Endothelial cell of umbilical vein (primary cell): ENCODE data around the gene CALD1. TPM values are rescaled to one million over a fixed set of nuclear protein-coding genes. Genes with fewer than 3 reads are reported as not detected.

Experiments
- BruUV-seq: library from RNA; stranded (reverse); fragments of 400-500 nt; replicated peaks from 2 replicates; lab custom pipeline; 2021; lab: Mats Ljungman, UMichigan
- CTCF ChIA-PET: fragments of 300-600, 350-600 bp; sonication (Branson Sonifier 250); formaldehyde crosslinking; loops from one replicate; lab custom pipeline; 2021; ENCODE audit warnings: antibody characterized with exemption, inconsistent platforms; lab: Charles Lee
- POLR2A ChIA-PET: fragments of 300-600, 350-600 bp; sonication (Branson Sonifier 250); formaldehyde crosslinking; loops from one replicate; lab custom pipeline; 2021; ENCODE audit warnings: antibody characterized with exemption, inconsistent platforms; lab: Charles Lee
- DNase-seq: peaks from one replicate; pipeline ENCODE4 v3.0.0-alpha.2; 2011; ENCODE audit warnings: low read depth, low spot score
- FAIRE-seq: peaks from 2 replicates; lab custom pipeline; 2011; peaks lifted over from hg19 to GRCh38; lab: Jason Lieb, UNC
- H2AFZ ChIP-seq: 2 replicates; pipeline ENCODE4 v1.6.0; 2012; ENCODE audit warnings: low read depth, low read length, control low read depth, inconsistent platforms
- H3K27ac ChIP-seq: 2 replicates; pipeline ENCODE4 v1.5.1; 2011; ENCODE audit warnings: low read depth, mild to moderate bottlenecking, control low read depth, low read length, moderate library complexity; ENCODE audit not compliant: insufficient read depth
- H3K27me3 ChIP-seq, 2 experiments: 2 replicates each; pipeline versions ENCODE4 v1.6.0 to v1.6.1; 2011; ENCODE audit warnings: low read length in 2 of 2, mixed read lengths in 1 of 2; ENCODE audit not compliant: control insufficient read depth in 2 of 2, insufficient read depth in 2 of 2
- H3K36me3 ChIP-seq, 2 experiments: 2 replicates in 1 of 2; 3 replicates in 1 of 2; pipeline ENCODE4 v1.5.1; 2011; ENCODE audit warnings: low read length in 2 of 2, mild to moderate bottlenecking in 1 of 2, moderate library complexity in 1 of 2; ENCODE audit not compliant: control insufficient read depth in 2 of 2, insufficient read depth in 2 of 2; ENCODE audit errors: extremely low read depth in 1 of 2
- H3K4me1 ChIP-seq: 3 replicates; pipeline ENCODE4 v1.5.1; 2011; ENCODE audit warnings: mild to moderate bottlenecking, low read length; ENCODE audit not compliant: control insufficient read depth, insufficient read depth; ENCODE audit errors: extremely low read depth
- H3K4me2 ChIP-seq: 2 replicates; pipeline ENCODE4 v1.6.1; 2011; ENCODE audit warnings: low read length, control low read depth, mixed read lengths; ENCODE audit not compliant: insufficient read depth
- H3K4me3 ChIP-seq, 3 experiments: fragments of 200-600 bp in 1 of 3; sonication (generic), shearing (Covaris generic) in 1 of 3; replicated peaks in 1 of 3; 2 replicates each; pipeline ENCODE4 v1.5.1; 2011 to 2016; ENCODE audit warnings: control low read depth in 3 of 3, low read length in 3 of 3, mild to moderate bottlenecking in 2 of 3, inconsistent platforms in 1 of 3, low read depth in 1 of 3, moderate library complexity in 1 of 3; ENCODE audit not compliant: insufficient read depth in 1 of 3
- H3K79me2 ChIP-seq: 2 replicates; pipeline ENCODE4 v1.6.0; 2012; ENCODE audit warnings: low read length, inconsistent platforms; ENCODE audit not compliant: control insufficient read depth, insufficient read depth
- H3K9ac ChIP-seq: replicated peaks from 2 replicates; pipeline ENCODE3; 2011; ENCODE audit warnings: low read length, control low read depth; ENCODE audit not compliant: insufficient read depth; ENCODE audit errors: extremely low read depth
- H3K9me1 ChIP-seq: replicated peaks from 3 replicates; pipeline ENCODE4 v1.6.0; 2011; ENCODE audit warnings: mild to moderate bottlenecking, low read length; ENCODE audit not compliant: control insufficient read depth, insufficient read depth; ENCODE audit errors: extremely low read depth
- H3K9me3 ChIP-seq: replicated peaks from 2 replicates; pipeline ENCODE4 v1.5.1; 2012; ENCODE audit warnings: low read length, inconsistent platforms; ENCODE audit not compliant: control insufficient read depth, insufficient read depth
- H4K20me1 ChIP-seq: replicated peaks from 2 replicates; pipeline ENCODE3; 2011; ENCODE audit warnings: mild to moderate bottlenecking, low read length; ENCODE audit not compliant: control insufficient read depth, insufficient read depth; ENCODE audit errors: extremely low read depth
- EZH2 ChIP-seq: IDR thresholded peaks from 2 replicates; pipeline ENCODE4 v1.6.1; 2012; ENCODE audit warnings: borderline replicate concordance, low read depth, mild to moderate bottlenecking, moderate library complexity, low read length, inconsistent platforms; ENCODE audit not compliant: severe bottlenecking
- FOS ChIP-seq: IDR thresholded peaks from 2 replicates; pipeline ENCODE4 v1.6.1; 2011; ENCODE audit warnings: mild to moderate bottlenecking, low read length, moderate library complexity, borderline replicate concordance; ENCODE audit not compliant: insufficient read depth
- GATA2 ChIP-seq: IDR thresholded peaks from 2 replicates; pipeline ENCODE4 v1.7.0; 2011; ENCODE audit warnings: low read depth, mild to moderate bottlenecking, moderate library complexity, mixed read lengths, low read length; ENCODE audit not compliant: insufficient read length, insufficient read depth
- JUN ChIP-seq: IDR thresholded peaks from 2 replicates; pipeline ENCODE4 v1.6.1; 2011; ENCODE audit warnings: borderline replicate concordance, low read depth; ENCODE audit not compliant: insufficient read length, insufficient read depth
- MAX ChIP-seq: IDR thresholded peaks from 2 replicates; pipeline ENCODE4 v1.6.1; 2011; ENCODE audit not compliant: insufficient read depth, insufficient read length
- MYC ChIP-seq: IDR thresholded peaks from one replicate; pipeline ENCODE4 v1.6.1; 2011; ENCODE audit warnings: mild to moderate bottlenecking, low read depth, low read length
- POLR2A ChIP-seq: IDR thresholded peaks from 2 replicates; pipeline ENCODE4 v1.6.1; 2012; ENCODE audit warnings: low read depth, mild to moderate bottlenecking, control low read depth, low read length
- POLR2AphosphoS5 ChIP-seq: IDR thresholded peaks from 2 replicates; pipeline ENCODE4 v1.6.1; 2012; ENCODE audit warnings: low read depth, mild to moderate bottlenecking, control low read depth, low read length, moderate library complexity; ENCODE audit not compliant: insufficient read depth
- dilution Hi-C: fragments of 300-500 bp; cut with MboI; formaldehyde crosslinking; loops from one replicate; pipeline ENCODE4 v1.15.0; 2019; ENCODE audit warnings: low sequenced_read_pairs; ENCODE audit not compliant: extremely low pct_ligation_motif_present
- intact Hi-C: fragments of 100-400 bp; cut with micrococcal nuclease; formaldehyde crosslinking; loops from one replicate; pipeline ENCODE4 v1.10.0; 2022
- polyA plus RNA-seq, 4 experiments: library from polyadenylated mRNA; depleted of rRNA in 3 of 4; stranded (reverse) in 3 of 4; unstranded in 1 of 4; fragments of >200 nt; gene quantifications; 2 replicates each; pipeline versions ENCODE4 v1.2.1 to v1.2.3, GENCODE V29; 2011 to 2012; ENCODE audit warnings: missing spikeins in 1 of 4
- total RNA-seq: library from RNA; stranded (reverse); gene quantifications from 2 replicates; pipeline ENCODE4 v1.2.3, GENCODE V29; 2021
- TF ChIP-seq, protein P1 (sequence below), 2 donors: IDR thresholded peaks; 1 replicate in 1 of 2; 2 replicates in 1 of 2; pipeline ENCODE4 v1.5.1; 2011; ENCODE audit warnings: low read length in 2 of 2, mild to moderate bottlenecking in 2 of 2, moderate library complexity in 2 of 2, control low read depth in 1 of 2, inconsistent platforms in 1 of 2, low read depth in 1 of 2; ENCODE audit not compliant: insufficient read depth in 1 of 2; ENCODE audit errors: extremely low read depth in 1 of 2

The CALD1 gene
- total and polyA plus RNA-seq, 2 donors (not counting 3 experiments of a cell fraction or from before 2014, with no cell fraction given), result 136 to 307 TPM

- H3K9me1 ChIP-seq, result no peaks in the 10 kb centered on the region
- H3K27ac ChIP-seq, result no peak overlapping the region
- CTCF ChIA-PET, result interaction anchor here (1.2 kb wide), 1 partner anchor 204 kb away, joined by 4 read pairs; the partner anchor contains the start of gene CYREN
- H3K9me3 ChIP-seq, result no peaks in the 10 kb centered on the region
- intact Hi-C loops (loop anchor here (5.0 kb wide), 1 partner anchor 206 kb away; the partner anchor contains the start of gene CYREN), dilution Hi-C loops (no loop called here)
- no peak overlapping the region for H2AFZ ChIP-seq
- H3K4me3 ChIP-seq, result no peak overlapping the region
- no peak for DNase-seq
- H4K20me1 ChIP-seq, result no peaks in the 10 kb centered on the region
- H3K27me3 ChIP-seq, result no peaks in the 10 kb centered on the region
- BruUV-seq, result no TSS peak
- FAIRE-seq, result no peak
- peaks cover 17 to 26% of the 10 kb centered on the region in 2 experiments for H3K36me3 ChIP-seq
- H3K9ac ChIP-seq, result no peak overlapping the region
- TF ChIP-seq EZH2, result no peak
- TF ChIP-seq GATA2, result no peak
- no peak for TF ChIP-seq POLR2A
- no peak for TF ChIP-seq POLR2AphosphoS5
- no peak for TF ChIP-seq MAX
- TF ChIP-seq FOS, result no peak
- TF ChIP-seq, protein P1, sequence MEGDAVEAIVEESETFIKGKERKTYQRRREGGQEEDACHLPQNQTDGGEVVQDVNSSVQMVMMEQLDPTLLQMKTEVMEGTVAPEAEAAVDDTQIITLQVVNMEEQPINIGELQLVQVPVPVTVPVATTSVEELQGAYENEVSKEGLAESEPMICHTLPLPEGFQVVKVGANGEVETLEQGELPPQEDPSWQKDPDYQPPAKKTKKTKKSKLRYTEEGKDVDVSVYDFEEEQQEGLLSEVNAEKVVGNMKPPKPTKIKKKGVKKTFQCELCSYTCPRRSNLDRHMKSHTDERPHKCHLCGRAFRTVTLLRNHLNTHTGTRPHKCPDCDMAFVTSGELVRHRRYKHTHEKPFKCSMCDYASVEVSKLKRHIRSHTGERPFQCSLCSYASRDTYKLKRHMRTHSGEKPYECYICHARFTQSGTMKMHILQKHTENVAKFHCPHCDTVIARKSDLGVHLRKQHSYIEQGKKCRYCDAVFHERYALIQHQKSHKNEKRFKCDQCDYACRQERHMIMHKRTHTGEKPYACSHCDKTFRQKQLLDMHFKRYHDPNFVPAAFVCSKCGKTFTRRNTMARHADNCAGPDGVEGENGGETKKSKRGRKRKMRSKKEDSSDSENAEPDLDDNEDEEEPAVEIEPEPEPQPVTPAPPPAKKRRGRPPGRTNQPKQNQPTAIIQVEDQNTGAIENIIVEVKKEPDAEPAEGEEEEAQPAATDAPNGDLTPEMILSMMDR (IDR thresholded peaks at IDR 0.05; ENCODE audit: extremely low read depth in 1 of 2, insufficient read depth in 1 of 2, low read depth in 1 of 2, low read length in 2 of 2), result no peak
- no peak for TF ChIP-seq JUN
- no peak for TF ChIP-seq MYC
- POLR2A ChIA-PET, result no interaction called here
- no peaks in the 10 kb centered on the region for H3K79me2 ChIP-seq
- H3K4me2 ChIP-seq, result no peak overlapping the region
- H3K4me1 ChIP-seq, result no peaks in the 10 kb centered on the region
Measured at GRCh38 chr7:134966691-134967090, 187.3 kb downstream of the CALD1 start.
